ENCODE measurements around the gene HLA-A.

GRCh38 chr6:29968905-29969304, 26.6 kb downstream of the HLA-A start:
- TF ChIP-seq CTCF (IDR thresholded peaks at IDR 0.05; ENCODE audit: low read length) (no peak), EZH2 (optimal IDR thresholded peaks at IDR 0.05; ENCODE audit: low read depth, low read length) (no peak), EZH2phosphoT487 (IDR thresholded peaks at IDR 0.05; ENCODE audit: low read length) (no peak)

All from MM.1S (cell line).